ENCODE data around the gene COMT. TPM values are rescaled to one million over a fixed set of nuclear protein-coding genes. Genes with fewer than 3 reads are reported as not detected.
A peak's percentile ranks its signal among the peaks of the same experiment; 100 is the strongest.

COMT gene
- total and polyA plus RNA-seq, 2 of the 4 experiments (the other 2 are of a cell fraction) = 202 to 347 TPM

DNA sequence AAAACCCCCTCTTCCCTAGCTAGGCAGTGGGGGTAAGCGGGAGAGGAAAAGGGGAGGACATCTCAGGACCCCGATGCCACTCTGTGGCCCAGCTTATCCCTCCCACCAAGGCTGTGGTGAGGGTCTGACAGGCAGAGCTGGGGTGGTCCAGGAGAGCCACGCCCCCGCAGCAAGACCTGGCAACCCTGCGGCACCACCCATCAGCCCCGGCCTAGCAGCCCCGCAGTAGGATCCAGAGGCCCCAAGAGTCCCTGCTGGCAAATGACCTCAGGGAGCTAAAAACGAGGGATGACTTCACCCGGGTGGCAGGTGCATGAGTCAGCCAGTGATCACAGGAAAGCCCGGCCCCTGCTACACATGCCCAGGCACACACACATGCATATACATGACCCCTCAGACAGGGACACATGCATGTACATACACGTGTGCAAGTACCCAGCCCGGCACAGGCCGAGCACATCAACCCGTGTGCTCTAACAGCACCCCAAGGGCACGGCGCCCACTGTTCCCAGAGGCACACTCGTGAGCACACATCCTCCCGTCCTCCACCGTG lies 42.7 kb downstream of the COMT start:
- Histone ChIP-seq H3K27me3 (ENCODE audit: control insufficient read depth, insufficient read depth, low read length) (no peaks in the 10 kb centered on the region), H4K5ac (ENCODE audit: low read depth, low read length) (no peak overlapping the region; the same call in 1 of the 2 replicates), H4K91ac (ENCODE audit: insufficient read depth, low read depth, low read length) (peak overlapping the region; percentile 79; the same call in 1 of the 2 replicates), H2BK15ac (ENCODE audit: low read depth, low read length) (peak overlapping the region; percentile 81; the same call in 2 of the 3 replicates), H4K20me1 (ENCODE audit: insufficient read depth, low read length) (peaks cover 18% of the 10 kb centered on the region; the same call in 1 of the 2 replicates), H3K27ac (ENCODE audit: insufficient read depth, low read length) (no peak overlapping the region), H3K9me3 (ENCODE audit: control insufficient read depth, insufficient read depth, low read length) (no peaks in the 10 kb centered on the region), H2BK120ac (ENCODE audit: low read depth, low read length) (peak overlapping the region; percentile 68; the same call in 1 of the 2 replicates), H3K79me1 (ENCODE audit: low read depth in 1 of 2, low read length in 2 of 2) (peaks cover 4 to 37% of the 10 kb centered on the region in 2 experiments; a peak in 3 of 4 replicates), H3K4me1 (ENCODE audit: control insufficient read depth, insufficient read depth, low read length) (peaks cover 13% of the 10 kb centered on the region), H2AK5ac (ENCODE audit: low read depth, low read length) (peak overlapping the region; percentile 97), H2BK20ac (ENCODE audit: low read depth, low read length) (0 out of 2 replicates have a peak overlapping the region, but pooled peaks have one; percentile 45), H3K4me2 (ENCODE audit: low read depth, low read length) (no peak overlapping the region), H2BK5ac (ENCODE audit: low read depth, low read length, poor library complexity, severe bottlenecking) (peak overlapping the region; percentile 44), H3K4ac (ENCODE audit: low read depth, low read length) (peak overlapping the region; percentile 73), H3K56ac (ENCODE audit: extremely low read depth, insufficient read depth, low read length) (no peak overlapping the region; the same call in 1 of the 2 replicates), H3K23ac (ENCODE audit: low read depth, low read length) (no peak overlapping the region; the same call in 1 of the 2 replicates), H3K18ac (ENCODE audit: low read depth, low read length) (peak overlapping the region; percentile 21; the same call in 1 of the 2 replicates), H3K9me1 (ENCODE audit: insufficient read depth, low read length) (peaks cover 17% of the 10 kb centered on the region), H3K4me3 (ENCODE audit: insufficient read depth, low read depth, low read length) (no peak overlapping the region), H3K14ac (replicated peaks; ENCODE audit: low read depth, low read length) (peak overlapping the region; percentile 14; the same call in 1 of the 2 replicates), H4K8ac (ENCODE audit: low read depth in 2 of 2, low read length in 2 of 2) (peak overlapping the region in 1 of 2 experiments; percentile 35; a peak in 2 of 4 replicates), H3K36me3 (ENCODE audit: control insufficient read depth, insufficient read depth, low read length) (peaks cover 11% of the 10 kb centered on the region), H2AFZ (replicated peaks; ENCODE audit: low read length, poor library complexity) (peak overlapping the region; percentile 58), H3K9ac (ENCODE audit: low read depth, low read length) (0 out of 2 replicates have a peak overlapping the region, but pooled peaks have one; percentile 25), H2AK9ac (replicated peaks; ENCODE audit: low read depth, low read length, poor library complexity) (peak overlapping the region; percentile 87)
- CTCF ChIA-PET = no interaction called here
- POLR2A ChIA-PET (ENCODE audit: unreplicated experiment) = no interaction called here
- ATAC-seq (ENCODE audit: low read depth) = peak; percentile 21
- DNase-seq = peak; percentile 79
- TF ChIP-seq FOS (IDR thresholded peaks at IDR 0.05; ENCODE audit: low read depth, low read length) = peak; percentile 46; the same call in 1 of the 2 replicates
- TF ChIP-seq RAD21 (IDR thresholded peaks at IDR 0.05; ENCODE audit: low read length) = no peak
- TF ChIP-seq MAZ (IDR thresholded peaks at IDR 0.05; ENCODE audit: borderline replicate concordance, low read depth, low read length) = peak; percentile 30; the same call in 1 of the 2 replicates
- BruUV-seq (replicated peaks) = no TSS peak
- in situ Hi-C loops (cut with MboI; ENCODE audit: low sequenced_read_pairs) (no loop called here), dilution Hi-C loops (cut with HindIII; ENCODE audit: low sequenced_read_pairs, unreplicated experiment) (no loop called here), intact Hi-C loops (cut with micrococcal nuclease) (no loop called here)
- WGBS, 2 experiments (ENCODE audit: extremely low coverage in 2 of 2, insufficient read length in 1 of 2) = 79% methylated on average over 14 of the region's 19 CpGs; no CpG with 5 or more reads in 1 of the 2 experiments
